Kidney tubule cell (primary cell): ENCODE measurements around the gene NAPA.
A peak's percentile ranks its signal among the peaks of the same experiment; 100 is the strongest.
"Not testable (repeated sequence)": the region's sequence is repeated elsewhere in the genome, so short reads cannot be mapped to it uniquely, and the experiment has no call there.

Source experiments
- DNase-seq: peaks from one replicate; pipeline ENCODE4 v3.0.0-alpha.2; 2018; ENCODE audit warnings: low spot score

NAPA gene

DNA sequence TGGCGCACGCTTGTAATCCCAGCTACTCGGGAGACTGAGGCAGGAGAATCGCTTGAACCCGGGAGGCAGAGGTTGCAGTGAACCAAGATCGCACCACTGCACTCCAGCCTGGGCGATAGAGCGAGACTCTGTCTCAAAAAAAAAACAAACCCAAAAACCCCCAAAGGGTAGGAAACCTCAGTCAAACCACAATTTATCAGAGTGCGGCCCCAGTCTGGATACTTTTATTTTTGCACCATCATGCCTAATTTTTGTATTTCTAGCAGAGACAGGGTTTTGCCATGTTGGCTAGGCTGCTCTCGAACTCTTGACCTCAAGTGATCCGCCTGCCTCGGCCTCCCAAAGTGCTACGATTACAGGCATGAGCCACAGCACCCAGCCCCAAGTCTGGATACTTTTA is 28.6 kb downstream of the NAPA start:
- DNase-seq = not testable (repeated sequence)

DNA sequence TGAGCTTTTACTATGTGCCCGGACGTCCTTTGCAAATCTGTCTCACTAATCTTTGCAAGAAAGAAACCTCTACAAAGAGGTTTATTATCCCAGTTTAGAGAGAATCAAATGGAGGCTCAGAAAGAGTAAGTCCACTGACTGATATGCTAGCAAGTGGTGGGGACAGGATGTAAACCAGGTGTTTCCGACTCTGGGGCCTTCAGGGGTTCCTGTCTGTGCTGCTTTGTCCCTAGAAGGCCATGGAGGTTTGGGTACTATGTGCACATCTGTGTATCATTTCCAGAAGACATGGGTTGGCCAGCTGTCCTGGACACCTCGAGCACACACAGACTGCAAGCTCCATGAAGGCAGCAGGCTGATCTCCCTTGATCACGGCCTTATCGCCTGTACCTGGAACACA is 29.7 kb downstream of the NAPA start:
- DNase-seq = no peak

DNA sequence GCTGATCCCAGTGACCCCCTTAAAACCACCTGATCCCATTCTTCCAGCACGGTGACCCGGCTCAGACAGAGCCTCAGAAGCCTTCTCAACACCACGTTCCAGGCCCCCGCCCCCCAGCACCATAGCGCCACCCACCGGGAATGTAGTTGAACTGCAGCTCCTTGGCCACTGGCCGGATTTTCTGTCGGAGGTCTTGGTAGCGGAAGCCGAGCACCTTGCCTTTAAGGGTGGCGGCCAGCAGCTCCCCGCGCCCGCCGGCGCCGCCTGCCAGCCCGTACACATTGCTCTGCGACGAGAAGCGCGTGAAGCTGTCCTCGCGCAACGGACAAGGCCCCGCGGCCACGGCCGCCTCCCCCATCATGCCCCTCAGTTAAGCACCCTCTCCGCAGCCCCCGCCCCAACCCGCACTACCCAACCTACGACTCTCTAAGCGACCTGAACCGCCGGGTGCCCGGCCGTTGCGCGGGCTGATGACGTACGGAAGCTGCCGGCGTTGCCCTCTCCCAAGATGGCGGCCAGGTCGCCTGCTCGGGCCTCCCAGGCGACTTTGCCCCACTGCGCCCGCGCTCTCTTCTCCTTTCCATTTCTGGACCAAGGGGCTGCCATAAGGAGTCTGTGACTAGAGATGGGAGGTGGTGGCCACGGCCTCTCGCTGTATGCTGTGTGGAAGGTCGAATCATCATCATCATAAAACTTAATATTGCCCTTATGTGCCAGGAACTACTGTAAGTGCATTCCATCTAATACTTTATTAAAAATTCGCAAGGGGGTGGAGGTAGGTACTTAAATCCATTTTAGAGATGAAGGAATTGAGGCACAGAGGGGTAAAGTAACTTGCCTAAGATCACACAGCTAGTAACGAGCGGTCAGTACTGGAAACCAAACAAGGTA is 30.8 kb downstream of the NAPA start, which contains the start of gene KPTN:
TSS of gene KPTN (minus strand) at position 420 of the 891 bp plus-strand sequence. CDS start at position 361, 59 bp downstream.
- peak; percentile 91 for DNase-seq

GRCh38 chr19:47483200-47483599 is 31.7 kb downstream of the NAPA start:
- no peak for DNase-seq

DNA sequence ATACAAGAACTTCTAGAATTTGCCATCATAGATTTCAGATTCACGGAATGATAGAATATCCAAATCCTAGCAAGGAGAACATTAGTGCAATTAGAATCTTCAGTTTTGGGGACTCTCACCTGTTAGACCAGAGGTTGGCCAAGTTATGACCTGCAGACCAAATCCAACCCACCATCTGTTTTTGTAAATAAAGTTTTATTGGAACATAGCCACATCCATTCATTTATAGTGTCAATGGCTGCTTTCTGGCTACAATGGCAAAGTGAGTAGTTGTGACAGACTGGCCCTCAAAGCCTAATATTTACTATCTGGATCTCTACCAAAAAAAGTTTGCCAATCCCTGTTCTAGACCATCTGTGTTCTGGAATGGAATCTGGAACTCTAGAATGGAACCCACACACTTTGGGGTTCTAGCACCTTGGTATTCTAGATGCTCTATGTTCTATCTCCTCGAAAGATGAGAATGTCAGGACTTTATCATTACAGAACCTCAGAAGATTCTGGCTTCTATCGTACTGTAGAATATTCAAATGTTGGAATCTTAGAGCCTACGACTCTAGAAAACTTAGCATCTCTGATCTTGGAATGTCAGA is 33.3 kb downstream of the NAPA start:
- DNase-seq = no peak

GRCh38 chr19:47480658-47481057 is 34.2 kb downstream of the NAPA start:
- DNase-seq = no peak

DNA sequence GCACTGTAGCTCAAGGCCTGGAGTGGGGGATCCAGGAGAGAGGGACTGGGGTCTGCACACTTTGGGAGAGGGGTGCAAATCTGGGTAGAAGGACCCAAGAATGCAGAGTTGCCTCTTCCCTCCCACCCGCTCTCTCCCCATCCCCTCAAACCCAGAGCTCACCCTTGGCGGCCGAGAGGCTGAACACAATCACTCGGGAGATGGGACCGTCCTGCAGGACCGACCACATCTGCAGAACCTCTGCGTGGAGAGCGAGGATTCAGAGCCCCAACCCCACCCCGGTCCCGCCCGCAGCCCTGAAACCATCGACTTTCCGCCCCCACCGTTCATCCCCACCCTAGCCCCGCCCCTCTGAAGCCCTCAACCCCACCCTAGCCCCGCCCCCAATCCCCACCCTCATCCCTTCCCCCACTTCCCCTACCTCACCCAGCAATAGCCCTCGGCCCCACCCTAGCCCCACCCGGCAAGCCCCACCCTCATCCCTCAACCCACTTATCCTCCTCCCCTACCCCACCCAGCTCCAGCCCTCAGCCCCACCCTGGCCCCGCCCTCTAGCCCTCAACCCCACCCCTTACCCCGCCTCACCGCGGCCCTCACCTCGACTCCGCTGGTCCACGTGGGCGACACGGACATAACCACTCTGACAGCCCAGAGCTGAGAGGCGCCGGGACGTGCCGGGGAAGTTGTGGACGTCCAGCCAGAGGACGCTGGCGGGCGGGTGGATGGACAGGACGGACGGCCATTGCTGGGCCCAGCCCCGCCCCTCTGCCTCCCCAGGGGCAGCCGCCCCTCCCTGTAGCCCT is 35.0 kb downstream of the NAPA start:
- DNase-seq = no peak

DNA sequence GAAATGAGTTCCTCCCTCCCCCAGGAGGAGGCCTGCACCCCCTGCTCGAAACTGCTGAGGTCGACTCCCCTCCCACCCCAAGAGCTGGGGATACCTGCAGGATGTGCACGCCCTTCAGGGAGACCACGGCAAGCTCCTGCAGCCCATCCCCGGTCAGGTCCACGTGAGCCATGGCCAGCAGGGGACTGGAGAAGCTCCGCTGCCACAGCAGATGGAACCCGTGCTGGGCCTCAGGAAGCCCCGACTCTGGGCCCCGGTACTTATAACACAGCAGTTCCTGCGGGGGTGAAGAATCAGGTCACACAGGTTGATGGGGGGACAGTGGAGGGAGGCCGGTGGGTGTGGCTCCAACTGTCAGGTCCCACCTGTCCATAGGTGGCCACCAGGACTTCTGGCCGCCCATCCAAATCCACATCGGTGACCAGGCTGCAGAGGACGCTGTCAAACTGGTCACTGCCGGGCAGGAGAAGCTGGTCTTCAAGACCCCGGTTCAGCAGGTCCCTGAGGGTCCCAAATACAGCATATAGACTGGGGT is 38.4 kb downstream of the NAPA start:
- DNase-seq = no peak

GRCh38 chr19:47475465-47475864 is 39.4 kb downstream of the NAPA start:
- DNase-seq = no peak

DNA sequence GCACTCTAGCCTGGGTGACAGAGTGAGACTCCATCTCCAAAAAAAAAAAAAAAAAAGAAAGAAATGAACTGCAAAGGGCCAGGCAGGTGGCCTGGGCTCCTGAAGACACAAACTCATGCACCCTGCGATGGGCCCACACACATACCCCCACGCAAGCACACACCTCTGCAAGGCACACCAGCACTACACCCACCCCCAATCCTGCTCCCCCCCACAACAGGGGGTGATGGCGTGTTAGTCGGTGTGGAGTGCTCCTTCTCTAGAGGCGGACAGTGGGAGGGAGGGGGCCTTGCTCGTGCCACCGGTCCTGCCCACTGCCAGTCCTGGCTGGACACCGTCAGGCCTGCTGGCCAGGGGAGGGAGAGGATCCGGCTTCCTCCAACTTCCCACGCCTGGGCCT is 41.5 kb downstream of the NAPA start:
- DNase-seq = no peak

DNA sequence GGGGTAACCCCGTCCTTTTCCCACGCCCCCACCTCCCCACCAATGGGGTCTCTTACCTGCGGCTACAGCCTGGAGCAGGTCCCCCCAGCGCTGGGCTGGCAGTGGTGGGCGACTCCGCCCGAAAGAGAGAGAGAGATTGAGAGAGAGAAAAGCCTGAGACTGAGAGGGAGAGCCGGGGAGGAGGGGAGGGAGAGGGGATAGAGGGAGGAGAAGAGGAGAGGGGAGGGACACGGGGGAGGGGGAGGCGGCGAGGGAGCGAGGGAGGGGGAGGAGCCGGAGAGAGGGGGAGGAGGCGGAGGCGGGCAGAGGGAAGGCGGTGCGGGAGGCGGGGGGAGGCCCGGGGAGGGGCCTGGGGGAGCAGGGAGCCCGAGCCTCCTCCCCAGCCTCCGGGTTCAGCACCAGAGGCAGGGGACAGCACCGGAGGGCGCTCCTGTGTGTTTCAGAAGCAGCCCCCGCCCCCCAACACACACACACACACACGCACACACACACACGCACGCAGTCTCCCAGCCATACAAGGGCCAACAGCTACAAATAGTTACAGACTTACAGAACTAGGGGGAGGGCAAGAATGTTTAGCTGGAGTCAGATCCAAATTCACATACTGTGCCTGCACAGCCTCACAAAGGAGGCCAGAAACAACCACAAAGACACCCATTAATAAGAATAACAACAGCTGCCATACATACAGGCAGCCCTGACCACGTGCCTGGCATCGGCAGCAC is 43.0 kb downstream of the NAPA start, which contains the start of gene SLC8A2:
TSS of gene SLC8A2 (minus strand) at position 161 of the 725 bp plus-strand sequence. CDS start 5,490 bp downstream, outside the sequence.
- peak; percentile 32 for DNase-seq

DNA sequence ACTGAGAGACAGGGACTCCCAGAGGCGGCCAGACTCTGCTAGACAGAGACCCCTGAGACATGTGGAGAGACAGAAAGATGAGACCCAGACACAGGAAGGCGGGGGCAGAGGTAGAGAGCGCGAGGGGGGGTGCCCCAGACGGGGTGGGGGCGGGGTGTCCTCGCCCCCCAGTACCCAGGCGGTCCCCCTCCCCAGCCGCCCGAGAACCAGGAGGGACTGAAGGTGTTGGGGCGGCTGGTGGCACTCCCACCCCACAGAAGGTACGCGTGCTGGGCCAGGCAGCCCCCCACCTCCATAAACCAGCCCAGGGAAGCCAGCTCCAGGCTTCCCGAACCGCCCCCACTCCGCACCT is 43.5 kb downstream of the NAPA start:
- DNase-seq = no peak

DNA sequence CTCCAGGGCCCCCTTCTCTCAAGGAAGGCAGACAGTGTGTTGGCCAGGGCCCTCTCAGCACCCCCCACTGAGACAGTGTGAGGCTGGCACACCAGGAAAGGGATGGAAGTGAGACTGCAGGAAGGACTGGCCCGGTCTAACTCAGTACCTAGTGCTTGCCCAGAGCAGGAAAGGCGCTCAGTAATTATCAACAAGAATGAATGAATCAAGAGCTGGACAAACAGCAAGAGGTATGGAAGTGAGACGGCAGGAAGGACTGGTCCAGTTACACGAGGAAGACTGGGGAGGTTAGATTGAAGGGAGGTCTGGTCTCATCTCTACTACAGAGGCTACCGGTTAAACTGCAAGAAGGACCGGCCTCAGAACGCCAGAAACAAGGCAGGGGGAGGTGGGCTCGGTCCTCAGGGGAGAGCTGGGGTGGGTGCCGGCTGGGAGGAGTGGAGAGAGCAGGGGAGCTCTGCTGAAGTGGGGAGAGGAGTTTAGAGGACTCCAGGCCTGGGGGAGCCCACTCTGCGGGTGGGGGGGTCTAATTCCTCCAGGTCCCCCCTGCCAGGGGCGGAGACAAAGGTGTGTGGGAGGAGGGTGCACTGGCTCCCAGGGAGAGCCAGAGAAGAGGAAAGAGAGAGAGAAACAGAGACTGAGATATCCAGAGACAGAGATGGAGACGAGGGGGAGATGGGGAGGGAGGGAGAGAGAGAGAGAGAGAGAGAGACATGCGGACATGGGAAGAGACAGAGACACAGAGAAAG is 44.2 kb downstream of the NAPA start:
- DNase-seq = no peak

- DNase-seq = no peak
Measured at GRCh38 chr19:47469719-47470118, 45.1 kb downstream of the NAPA start.

- DNase-seq = no peak
Measured at GRCh38 chr19:47469363-47469700, 45.5 kb downstream of the NAPA start.

- DNase-seq = no peak
Measured at GRCh38 chr19:47467914-47468313, 46.9 kb downstream of the NAPA start.

GRCh38 chr19:47465957-47466356 is 48.9 kb downstream of the NAPA start:
- DNase-seq = no peak

DNA sequence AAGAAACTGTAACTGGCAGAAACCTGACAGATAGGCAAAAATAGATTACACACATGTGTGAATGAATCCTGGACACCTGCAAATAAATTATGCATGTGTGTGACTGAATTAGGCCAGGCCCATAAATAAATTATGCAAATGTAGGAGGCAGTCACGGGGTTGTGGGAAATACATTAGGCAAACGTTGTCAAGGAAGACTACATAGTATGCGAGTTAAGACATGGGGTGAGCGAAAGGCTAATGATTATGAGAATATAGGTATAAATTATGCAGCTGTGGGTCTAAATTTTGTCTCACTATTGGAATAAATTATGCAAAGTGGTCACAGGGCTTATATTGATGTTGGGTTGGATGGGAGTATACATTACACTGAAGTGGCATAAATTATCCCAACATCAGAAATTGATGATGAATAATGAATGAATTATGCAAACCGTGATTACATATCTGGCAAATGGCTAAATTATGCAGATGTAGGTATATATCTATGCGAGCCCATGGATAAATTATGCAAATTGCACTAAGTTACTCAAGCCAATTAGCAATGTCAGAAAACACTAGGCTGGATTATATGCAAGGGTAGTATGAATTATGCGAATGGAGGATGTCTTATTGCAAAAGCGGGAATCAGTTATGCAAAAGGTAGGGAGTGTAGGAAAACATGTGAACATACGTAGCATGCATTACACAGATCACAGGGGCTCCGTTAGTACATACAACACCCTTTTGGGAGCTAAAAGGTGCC is 50.0 kb downstream of the NAPA start:
- DNase-seq = no peak

DNA sequence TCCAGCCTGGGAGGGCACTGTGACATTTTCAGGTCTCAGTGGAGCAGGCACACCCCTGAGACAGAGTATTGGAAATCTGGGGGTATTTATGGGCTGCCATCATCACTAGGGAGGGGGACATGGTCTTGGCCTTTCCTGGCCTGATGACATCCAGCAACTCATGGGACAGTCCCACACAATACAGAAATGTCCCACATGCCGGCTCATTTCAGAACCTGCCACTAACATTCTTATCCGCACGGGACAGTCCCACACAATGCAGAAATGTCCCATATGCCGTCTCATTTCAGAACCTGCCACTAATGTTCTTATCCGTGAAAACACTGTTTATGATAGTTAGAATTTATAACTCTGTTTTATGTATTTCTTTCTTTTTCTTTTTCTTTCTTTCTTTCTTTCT is 53.0 kb downstream of the NAPA start:
- no peak for DNase-seq

- no peak for DNase-seq
Measured at GRCh38 chr19:47459477-47459876, 55.4 kb downstream of the NAPA start.
